GM12875 (cell line): ENCODE measurements around the gene EML4.
"Not testable (repeated sequence)": the region's sequence is repeated elsewhere in the genome, so short reads cannot be mapped to it uniquely, and the experiment has no call there.

Experiments used
- H3K4me3 ChIP-seq: one replicate; pipeline ENCODE4 v1.5.1; 2011; ENCODE audit warnings: low read depth, low read length, control low read depth
- CTCF ChIP-seq: IDR thresholded peaks from 2 replicates; pipeline ENCODE4 v1.5.1; 2011; ENCODE audit warnings: low read depth, mild to moderate bottlenecking, control low read depth, inconsistent platforms, low read length, moderate library complexity, borderline replicate concordance; ENCODE audit not compliant: insufficient read depth

Gene EML4

GRCh38 chr2:42372474-42373200 lies 203.5 kb downstream of the EML4 start:
- no peak overlapping the region for H3K4me3 ChIP-seq
- no peak for TF ChIP-seq CTCF

GRCh38 chr2:42376758-42377157 lies 207.6 kb downstream of the EML4 start:
- no peak for TF ChIP-seq CTCF
- H3K4me3 ChIP-seq, result no peak overlapping the region

GRCh38 chr2:42378415-42378814 lies 209.3 kb downstream of the EML4 start:
- no peak for TF ChIP-seq CTCF

GRCh38 chr2:42380026-42380425 lies 210.9 kb downstream of the EML4 start:
- not testable (repeated sequence) for H3K4me3 ChIP-seq

More at GRCh38 chr2:42378415-42378814, 209.3 kb downstream of the EML4 start:
- no peak overlapping the region for H3K4me3 ChIP-seq

- H3K4me3 ChIP-seq, result no peak overlapping the region
- TF ChIP-seq CTCF, result no peak
Observed at GRCh38 chr2:42382144-42382543, 213.0 kb downstream of the EML4 start.
